HG02840 (cell line): ENCODE data around the gene HIVEP3.

Source experiments
- ATAC-seq: cut with Tn5 transposase; IDR thresholded peaks from one replicate; pipeline ENCODE4 v1.9.1; 2021; ENCODE audit warnings: mild to moderate bottlenecking, moderate library complexity, moderate number of reproducible peaks; ENCODE audit not compliant: unreplicated experiment, low FRiP score

Gene HIVEP3

GRCh38 chr1:41483960-41484401, 434.7 kb downstream of the HIVEP3 start:
- ATAC-seq: no peak

GRCh38 chr1:41483001-41483850, 435.5 kb downstream of the HIVEP3 start:
- no peak for ATAC-seq

GRCh38 chr1:41482001-41482765, 436.5 kb downstream of the HIVEP3 start:
- no peak for ATAC-seq

- no peak for ATAC-seq
Observed at GRCh38 chr1:41481109-41481775, 437.5 kb downstream of the HIVEP3 start.

GRCh38 chr1:41480204-41481108, 438.3 kb downstream of the HIVEP3 start:
- no peak for ATAC-seq

DNA sequence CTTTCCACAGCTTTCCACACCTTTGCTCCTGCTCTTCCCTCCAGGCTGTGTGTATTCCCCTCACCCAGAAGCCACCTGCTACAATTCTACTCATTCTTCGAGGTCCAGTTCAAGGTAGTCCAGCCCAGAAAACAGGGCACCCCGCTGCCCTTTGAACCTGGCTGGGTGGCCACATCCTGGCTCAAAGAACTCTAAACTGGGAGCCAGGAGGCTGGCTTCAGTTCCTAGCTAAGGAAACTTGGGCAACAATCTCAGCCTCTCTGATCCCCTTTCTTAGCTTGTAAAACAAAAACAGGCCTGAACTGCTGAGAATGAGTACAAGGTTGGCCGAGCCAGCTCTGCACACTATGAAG, 438.9 kb downstream of the HIVEP3 start:
- no peak for ATAC-seq

- no peak for ATAC-seq
Observed at GRCh38 chr1:41479000-41479807, 439.5 kb downstream of the HIVEP3 start.

DNA sequence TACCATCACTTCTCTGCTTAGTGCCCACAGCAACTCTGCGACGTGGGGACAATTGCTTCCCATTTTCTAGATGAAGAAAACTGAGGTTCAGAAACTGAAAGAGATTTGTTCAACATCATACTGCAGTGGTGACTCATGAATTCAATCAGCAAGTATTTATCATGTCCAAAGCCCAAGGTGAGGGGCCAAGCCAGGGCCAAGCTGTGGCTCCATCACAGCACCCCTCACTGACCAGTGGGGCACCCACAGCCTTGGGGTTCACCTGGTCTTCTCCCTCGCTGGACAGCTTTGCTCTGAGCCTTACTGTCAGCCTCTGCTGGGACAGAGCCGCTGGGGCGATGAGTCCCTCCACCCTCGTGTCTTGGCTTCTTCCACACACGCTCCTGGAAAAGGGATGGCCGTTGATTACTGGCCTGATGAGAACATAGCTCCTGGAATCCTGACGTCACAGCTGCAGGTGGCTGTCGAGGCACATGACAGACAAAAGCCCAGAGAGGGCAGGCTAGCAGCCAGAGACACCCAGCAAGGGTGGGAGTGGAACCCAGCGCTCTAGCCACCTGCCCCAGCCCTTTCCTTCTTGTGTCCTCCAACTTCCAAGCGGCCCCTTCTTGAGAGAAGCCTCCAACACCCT, 440.5 kb downstream of the HIVEP3 start:
- ATAC-seq: no peak

GRCh38 chr1:41476807-41477361, 441.8 kb downstream of the HIVEP3 start:
- ATAC-seq: no peak

DNA sequence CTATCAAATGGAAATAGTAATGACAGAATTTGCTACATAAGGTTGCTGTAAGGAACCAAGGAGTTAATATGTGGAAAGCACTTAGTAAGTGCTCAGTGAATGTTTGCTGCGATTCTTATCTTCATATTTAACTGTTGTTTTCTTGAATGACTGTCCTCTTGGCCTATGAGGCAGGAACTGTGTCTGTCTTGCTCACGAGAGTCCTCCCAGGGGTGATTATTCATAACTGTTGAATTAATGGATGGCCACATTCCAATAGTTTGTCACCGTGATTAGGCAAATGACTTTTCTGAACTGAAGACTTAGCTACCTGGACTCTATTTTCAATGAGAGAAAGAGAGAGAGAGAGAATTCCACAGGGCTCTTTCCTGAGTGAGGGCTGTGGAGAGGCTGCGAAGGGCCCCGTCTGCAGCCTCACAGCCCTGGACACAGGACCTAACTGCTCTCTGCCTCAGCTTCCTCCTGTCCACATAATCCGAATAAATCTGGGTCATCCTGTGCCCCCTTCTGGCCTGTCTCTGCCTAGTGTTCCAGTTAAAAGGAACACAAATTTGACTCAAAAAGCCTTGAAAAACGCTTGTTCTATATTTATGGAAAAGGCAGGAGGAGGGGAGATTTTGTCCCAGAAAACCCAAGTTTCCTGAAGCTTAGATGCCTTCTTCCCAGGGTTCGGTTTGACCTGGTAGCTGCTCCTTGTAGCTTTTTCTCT, 442.7 kb downstream of the HIVEP3 start:
- ATAC-seq: no peak

GRCh38 chr1:41475346-41475745, 443.4 kb downstream of the HIVEP3 start:
- ATAC-seq: no peak

DNA sequence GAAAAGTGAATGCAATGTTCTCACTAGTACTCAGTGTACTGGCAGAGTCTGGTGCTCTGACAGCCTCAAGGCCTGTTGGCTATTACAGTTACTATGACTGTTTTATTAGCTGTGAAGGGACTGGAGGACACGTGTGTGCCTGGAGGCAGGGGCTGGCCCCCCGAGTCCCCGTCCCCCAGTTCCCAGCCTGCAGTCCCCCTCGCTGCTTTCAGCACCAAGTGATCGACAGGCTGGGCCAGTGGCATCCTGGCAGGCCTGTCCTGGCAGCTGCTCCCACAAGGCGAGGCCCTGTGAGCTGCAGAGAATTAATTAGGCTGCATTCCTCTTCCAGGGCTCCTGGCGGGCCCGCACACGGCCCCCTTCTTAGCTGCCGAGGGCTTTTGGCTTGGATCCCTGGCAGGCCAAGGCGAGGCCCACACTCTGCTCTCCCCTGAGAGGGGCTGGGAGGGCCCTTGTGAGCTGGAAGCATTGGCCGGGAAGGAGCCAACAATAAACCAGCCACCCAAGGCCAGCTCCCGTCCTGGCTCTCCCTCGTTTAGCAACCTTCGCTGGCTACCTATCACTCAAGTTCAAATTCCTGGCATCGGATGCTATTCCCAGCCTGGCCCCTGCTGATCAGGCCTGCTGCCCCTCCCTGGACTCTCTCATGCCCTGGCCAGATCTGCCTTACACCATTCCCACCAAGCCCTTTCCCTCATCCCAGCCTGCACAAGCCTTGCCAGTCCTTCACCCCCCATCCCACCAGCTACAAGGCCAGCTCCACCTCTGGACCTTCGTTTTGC, 444.0 kb downstream of the HIVEP3 start:
- ATAC-seq: no peak

GRCh38 chr1:41473738-41474362, 444.9 kb downstream of the HIVEP3 start:
- ATAC-seq: no peak

GRCh38 chr1:41471658-41472057, 447.1 kb downstream of the HIVEP3 start:
- no peak for ATAC-seq

DNA sequence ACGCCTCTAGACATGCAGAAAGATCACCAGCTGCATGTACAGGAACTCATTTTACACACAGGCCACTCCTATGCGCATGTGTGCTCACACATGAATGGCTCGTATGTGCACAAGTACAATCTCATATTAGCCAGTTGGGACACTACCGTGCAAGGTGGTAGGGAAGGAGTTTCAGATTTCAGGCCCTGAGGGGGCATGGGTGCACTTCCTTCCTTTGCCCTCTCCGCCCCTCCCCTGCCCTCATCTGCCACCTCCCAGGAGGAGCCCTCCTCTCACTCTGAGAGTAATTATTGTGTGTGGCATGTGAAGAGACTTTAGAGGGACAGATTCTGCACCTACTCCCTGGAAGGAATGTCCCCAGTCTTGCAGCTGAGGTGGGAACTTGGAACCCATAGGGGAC, 449.0 kb downstream of the HIVEP3 start:
- ATAC-seq: no peak

GRCh38 chr1:41468122-41468762, 450.5 kb downstream of the HIVEP3 start:
- no peak for ATAC-seq
